ENCODE results near the gene SOCS7. TPM values are rescaled to one million over a fixed set of nuclear protein-coding genes. Genes with fewer than 3 reads are reported as not detected.

Gene SOCS7
- total RNA-seq, 2 experiments from 2014 or later: 14.1 to 15.0 TPM

DNA sequence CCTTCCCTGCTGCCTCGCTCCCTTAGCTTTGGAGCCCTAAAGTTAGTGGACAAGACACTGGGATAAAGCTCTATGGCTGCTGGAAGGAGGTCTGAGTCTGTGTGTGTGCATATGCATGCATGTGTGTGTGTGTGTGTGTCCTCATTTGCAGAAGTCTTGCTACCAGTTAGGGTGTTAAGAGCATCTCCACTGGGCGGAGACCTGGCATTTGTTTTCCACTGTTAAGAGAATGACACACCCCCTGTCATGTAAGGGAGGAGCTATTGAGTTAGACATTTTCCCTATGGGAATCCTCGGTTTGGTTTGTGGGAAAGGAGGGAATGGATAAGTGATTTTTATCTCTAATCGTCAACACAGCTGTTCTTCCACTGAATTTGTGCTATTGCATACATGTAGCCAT, 51.8 kb downstream of the SOCS7 start:
- Mint-ChIP-seq H3K27me3 (no peaks in the 10 kb centered on the region), H3K9me3 (no peaks in the 10 kb centered on the region), H3K36me3 (ENCODE audit: low read depth) (peaks cover 3% of the 10 kb centered on the region), H3K4me3 (no peak overlapping the region), H3K4me1 (no peaks in the 10 kb centered on the region), H3K27ac (no peak overlapping the region)
- ChIA-PET POLR2A (no interaction called here), CTCF (interaction anchor here (0.8 to 1.3 kb wide), 3 partner anchors 9 to 54 kb away, joined by 3 to 4 read pairs (median 4); no protein-coding TSS in a partner anchor)
- no peak for DNase-seq

DNA sequence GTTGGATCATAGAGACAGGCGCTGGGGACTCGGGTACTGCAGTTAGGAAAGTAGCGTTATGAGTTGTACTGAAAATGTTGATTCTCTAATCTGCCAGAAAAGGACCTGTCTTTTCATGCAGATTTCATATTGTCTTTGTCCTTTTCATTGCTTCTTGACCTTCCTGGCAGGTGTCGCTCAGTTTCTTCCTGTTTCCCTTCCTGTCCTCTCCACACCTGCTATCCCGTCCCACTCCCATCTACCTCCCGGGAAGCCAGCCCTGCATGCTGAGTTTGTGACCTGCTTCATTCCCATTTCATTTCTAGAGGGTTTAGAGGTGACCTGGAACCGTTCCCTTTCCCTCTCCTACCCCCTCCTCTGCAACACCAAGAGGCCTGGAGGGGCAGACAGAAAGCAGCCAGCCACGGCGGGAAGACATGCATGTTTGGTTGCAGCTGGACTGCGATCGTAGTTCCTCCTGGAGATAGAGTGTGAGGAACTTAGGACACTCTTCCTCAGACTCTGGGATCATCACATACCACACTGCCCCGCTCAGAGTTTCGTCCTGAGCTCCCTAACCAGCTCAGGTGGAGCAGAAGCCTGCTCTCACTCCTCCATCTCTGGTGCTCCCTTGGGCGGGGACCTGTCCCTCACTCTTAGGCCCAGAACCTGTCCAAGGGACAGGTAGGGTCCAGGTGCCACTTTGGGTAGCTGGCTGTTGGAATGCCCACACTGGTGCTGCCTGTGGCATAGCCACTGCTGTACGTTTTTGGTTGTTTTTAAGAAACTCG, 52.7 kb downstream of the SOCS7 start:
- CTCF ChIA-PET: interaction anchor here (0.8 to 1.2 kb wide), 2 partner anchors 8 to 55 kb away, joined by 3 to 4 read pairs; no protein-coding TSS in a partner anchor

DNA sequence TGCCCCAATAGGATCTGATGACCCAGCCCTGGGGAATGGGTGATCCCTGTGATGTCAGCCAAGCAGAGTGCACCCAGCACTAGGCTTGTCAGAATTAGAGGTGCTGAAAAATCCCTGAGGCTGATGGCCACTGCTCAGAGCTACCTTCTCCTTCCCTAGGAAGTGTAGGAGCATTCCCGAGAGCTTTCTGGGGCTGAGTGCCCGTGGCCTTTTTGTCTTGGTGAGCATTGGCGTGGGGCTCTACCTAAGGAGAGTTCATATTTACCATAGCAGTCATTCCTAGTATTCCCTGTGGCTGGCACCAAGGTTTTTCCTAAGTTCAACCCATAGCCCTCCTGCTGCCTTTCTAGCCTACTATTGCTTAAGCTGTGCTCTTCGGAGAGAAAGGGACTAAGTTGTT, 54.0 kb downstream of the SOCS7 start:
- POLR2A ChIA-PET: no interaction called here
- no peak for DNase-seq
- no peaks in the 10 kb centered on the region for H3K4me1 Mint-ChIP-seq
- H3K4me3 Mint-ChIP-seq: no peak overlapping the region
- no peaks in the 10 kb centered on the region for H3K9me3 Mint-ChIP-seq
- H3K27me3 Mint-ChIP-seq: peaks cover 5% of the 10 kb centered on the region
- CTCF ChIA-PET: no interaction called here
- no peak overlapping the region for H3K27ac Mint-ChIP-seq
- H3K36me3 Mint-ChIP-seq (ENCODE audit: low read depth): no peaks in the 10 kb centered on the region

More for the DNA sequence above, 52.7 kb downstream of the SOCS7 start:
- no peaks in the 10 kb centered on the region for H3K4me1 Mint-ChIP-seq
- POLR2A ChIA-PET: no interaction called here
- no peak for DNase-seq
- H3K36me3 Mint-ChIP-seq (ENCODE audit: low read depth): peaks cover 3% of the 10 kb centered on the region
- no peak overlapping the region for H3K4me3 Mint-ChIP-seq
- no peaks in the 10 kb centered on the region for H3K9me3 Mint-ChIP-seq
- H3K27ac Mint-ChIP-seq: no peak overlapping the region
- no peaks in the 10 kb centered on the region for H3K27me3 Mint-ChIP-seq

DNA sequence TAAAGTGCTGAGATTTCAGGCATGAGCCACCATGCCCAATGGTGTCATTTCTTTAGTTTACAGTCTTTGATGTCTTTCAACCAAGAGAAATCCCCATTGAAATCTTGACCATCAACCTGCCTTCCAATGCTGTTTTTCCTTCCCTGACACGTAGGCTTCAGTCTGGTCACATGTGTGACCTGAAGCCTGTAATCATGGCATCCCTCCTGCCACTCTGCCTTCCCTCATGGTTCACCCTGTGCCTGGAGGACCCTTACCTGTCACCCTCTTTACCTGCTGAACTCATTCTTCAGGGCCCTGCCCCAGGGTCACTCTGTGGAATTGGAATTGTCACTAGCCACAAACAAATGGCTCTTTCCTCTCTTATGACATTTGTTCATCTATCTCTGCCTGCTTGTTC, 58.6 kb downstream of the SOCS7 start:
- ChIA-PET POLR2A (no interaction called here), CTCF (interaction anchor here (2.5 to 4.8 kb wide), 2 partner anchors 61 to 62 kb away, joined by 9 to 150 read pairs; no protein-coding TSS in a partner anchor)
- peaks cover 7% of the 10 kb centered on the region for H3K27me3 Mint-ChIP-seq

DNA sequence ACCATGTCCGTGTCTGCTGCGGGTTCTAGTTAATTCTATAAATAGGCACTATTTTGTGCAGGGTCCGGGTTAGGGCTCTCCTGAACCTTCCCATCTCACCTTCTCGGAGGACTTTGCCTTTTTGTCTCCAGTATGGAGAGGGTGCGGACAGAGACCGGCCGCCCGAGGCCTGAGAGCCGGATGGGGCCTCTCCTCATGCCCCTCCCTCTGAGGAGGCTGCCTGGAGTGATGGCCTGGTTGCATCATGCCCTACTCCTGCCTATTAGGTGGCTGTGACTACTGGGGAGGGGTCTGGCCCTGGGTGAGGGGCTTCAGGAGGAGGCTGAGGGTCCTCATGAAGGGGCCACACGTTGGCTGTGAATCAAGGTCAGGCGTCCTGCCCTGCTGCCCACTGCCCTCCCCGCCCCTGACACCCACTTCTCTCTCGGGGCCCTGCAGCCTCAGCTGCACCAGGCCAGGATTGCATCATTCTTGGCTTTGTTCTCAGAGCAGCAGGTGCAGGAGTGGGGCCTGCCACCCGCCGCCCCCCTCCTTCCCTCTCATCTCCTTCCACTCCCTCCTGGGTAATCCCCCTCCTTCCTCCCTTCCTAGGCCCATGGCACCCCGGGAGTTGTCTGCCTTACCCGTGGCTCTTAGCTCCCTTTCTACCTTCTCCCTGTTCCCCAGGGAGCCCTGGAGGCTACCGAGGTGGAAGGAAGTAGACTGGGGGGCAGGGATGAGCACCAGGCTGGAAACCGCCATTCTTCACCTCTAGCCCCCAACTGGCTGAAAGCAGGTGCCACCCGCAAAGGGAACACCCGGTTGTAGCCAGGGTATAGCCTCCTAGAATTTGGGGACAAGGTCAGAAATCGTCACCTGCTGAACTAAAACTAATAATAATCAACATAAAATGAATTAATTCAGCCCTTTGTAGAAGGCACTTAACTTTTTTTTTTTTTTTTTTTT, 63.9 kb downstream of the SOCS7 start:
- Mint-ChIP-seq H3K9me3 (no peaks in the 10 kb centered on the region), H3K4me3 (peak overlapping the region; percentile 55), H3K27me3 (peaks cover 33% of the 10 kb centered on the region), H3K4me1 (peaks cover 12% of the 10 kb centered on the region), H3K27ac (peak overlapping the region; percentile 31), H3K36me3 (ENCODE audit: low read depth) (no peaks in the 10 kb centered on the region)
- peak; percentile 26 for DNase-seq
- POLR2A ChIA-PET: interaction anchor here (1.1 to 1.5 kb wide), 2 partner anchors 66 kb away, joined by 5 to 11 read pairs; no protein-coding TSS in a partner anchor
- CTCF ChIA-PET: interaction anchor here (0.7 to 4.8 kb wide), 21 partner anchors 12 to 143 kb away, joined by 3 to 150 read pairs (median 4); partner anchors contain the start of genes GPR179 and SOCS7

More for the DNA sequence above, 58.6 kb downstream of the SOCS7 start:
- no peaks in the 10 kb centered on the region for H3K36me3 Mint-ChIP-seq (ENCODE audit: low read depth)
- peaks cover 7% of the 10 kb centered on the region for H3K4me1 Mint-ChIP-seq
- H3K9me3 Mint-ChIP-seq: no peaks in the 10 kb centered on the region
- H3K27ac Mint-ChIP-seq: no peak overlapping the region
- no peak overlapping the region for H3K4me3 Mint-ChIP-seq
- no peak for DNase-seq

DNA sequence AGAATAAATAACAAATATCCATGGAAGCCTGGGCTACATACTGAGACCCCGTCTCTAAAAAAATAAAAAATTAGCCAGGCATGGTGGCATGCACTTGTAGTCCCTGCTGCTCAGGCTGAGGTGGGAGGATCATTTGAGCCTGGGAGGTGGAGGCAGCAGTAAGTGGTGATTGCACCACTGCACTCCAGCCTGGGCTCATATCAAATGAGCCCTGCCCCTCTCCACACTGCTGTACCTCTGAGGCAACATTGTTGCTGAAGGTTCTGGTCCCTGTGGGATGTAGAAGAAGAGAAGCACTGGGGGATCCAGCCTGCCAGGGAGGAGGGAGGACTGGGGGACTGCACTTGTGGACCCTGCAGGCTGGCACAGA, 65.2 kb downstream of the SOCS7 start:
- POLR2A ChIA-PET: no interaction called here
- no peak for DNase-seq
- Mint-ChIP-seq H3K27me3 (peaks cover 40% of the 10 kb centered on the region), H3K4me1 (peaks cover 12% of the 10 kb centered on the region), H3K4me3 (no peak overlapping the region), H3K36me3 (ENCODE audit: low read depth) (no peaks in the 10 kb centered on the region), H3K9me3 (no peaks in the 10 kb centered on the region), H3K27ac (no peak overlapping the region)
- CTCF ChIA-PET: interaction anchor here (1.7 kb wide), 1 partner anchor 68 kb away, joined by 10 read pairs; no protein-coding TSS in a partner anchor

DNA sequence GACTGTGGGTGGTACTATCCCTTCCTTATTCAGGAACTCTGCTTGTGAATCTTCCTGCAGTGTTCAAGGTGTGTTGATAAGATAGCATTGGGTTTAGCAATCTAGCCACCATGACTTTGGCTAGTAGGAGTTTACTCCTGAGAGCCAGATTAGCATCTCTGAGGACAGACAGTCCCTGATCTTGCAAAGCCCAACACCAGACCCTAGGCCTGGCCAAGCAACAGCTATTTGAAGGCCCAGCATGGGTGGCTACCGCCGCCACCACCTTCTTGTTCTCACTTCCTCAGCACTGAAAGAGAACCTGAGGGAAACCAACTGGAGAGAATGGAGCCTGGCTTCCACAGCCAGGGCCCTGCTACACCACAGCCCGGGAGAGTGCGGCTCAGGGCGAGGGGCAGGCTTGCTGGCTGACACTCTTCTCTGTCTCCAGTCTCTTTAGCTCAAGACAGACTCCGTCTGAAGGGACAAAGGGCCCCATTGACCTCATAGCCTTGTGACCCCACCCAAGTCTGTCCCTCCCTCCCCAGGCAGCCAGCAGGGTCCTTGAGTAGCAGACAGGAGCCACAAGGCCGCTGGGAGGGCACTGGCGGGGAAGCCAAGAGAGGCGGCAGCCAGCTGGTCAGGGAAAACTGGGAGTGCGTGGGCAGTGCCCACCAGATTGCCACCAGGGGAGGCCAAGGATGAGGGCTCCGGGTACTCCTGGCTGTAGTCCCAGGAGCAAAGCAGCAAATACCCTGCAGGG, 65.7 kb downstream of the SOCS7 start:
- Mint-ChIP-seq H3K4me3 (no peak overlapping the region), H3K9me3 (no peaks in the 10 kb centered on the region), H3K27ac (no peak overlapping the region), H3K4me1 (peaks cover 12% of the 10 kb centered on the region), H3K36me3 (ENCODE audit: low read depth) (no peaks in the 10 kb centered on the region), H3K27me3 (peaks cover 41% of the 10 kb centered on the region)
- DNase-seq: no peak
- POLR2A ChIA-PET: no interaction called here
- CTCF ChIA-PET: no interaction called here

DNA sequence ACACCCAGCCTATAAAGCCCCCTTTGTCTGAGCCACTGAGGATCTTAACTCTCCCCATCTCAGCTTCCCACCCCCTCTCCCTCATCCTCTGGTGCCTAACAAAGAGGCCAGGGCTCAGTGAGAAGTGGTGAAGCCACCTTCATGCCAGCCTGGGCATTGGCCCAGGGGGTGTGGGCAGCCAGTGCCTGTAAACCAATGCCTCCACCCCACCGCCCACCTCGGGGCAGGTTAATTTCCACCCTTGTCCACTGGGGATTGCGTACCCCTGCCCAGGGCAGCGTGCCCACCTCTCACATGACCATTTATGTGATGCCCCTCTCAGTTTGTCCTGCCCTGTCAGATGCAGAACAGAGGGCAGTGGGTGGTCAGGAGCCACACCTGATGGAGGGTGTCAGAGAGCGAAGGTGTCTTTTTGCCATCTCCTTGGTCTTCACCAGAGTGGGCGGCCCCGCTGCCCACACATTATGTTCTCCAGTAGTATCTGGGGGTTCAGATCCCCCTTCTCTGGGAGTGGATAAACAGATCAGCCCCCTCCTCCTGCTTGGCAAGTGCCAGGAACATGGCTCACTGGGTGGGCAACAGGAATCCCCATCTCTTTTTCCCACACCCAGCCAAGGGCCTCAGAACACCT, 66.5 kb downstream of the SOCS7 start:
- Mint-ChIP-seq H3K27ac (no peak overlapping the region), H3K9me3 (no peaks in the 10 kb centered on the region), H3K36me3 (ENCODE audit: low read depth) (no peaks in the 10 kb centered on the region), H3K4me3 (no peak overlapping the region), H3K27me3 (peaks cover 43% of the 10 kb centered on the region), H3K4me1 (peaks cover 12% of the 10 kb centered on the region)
- DNase-seq: no peak
- ChIA-PET CTCF (no interaction called here), POLR2A (no interaction called here)

DNA sequence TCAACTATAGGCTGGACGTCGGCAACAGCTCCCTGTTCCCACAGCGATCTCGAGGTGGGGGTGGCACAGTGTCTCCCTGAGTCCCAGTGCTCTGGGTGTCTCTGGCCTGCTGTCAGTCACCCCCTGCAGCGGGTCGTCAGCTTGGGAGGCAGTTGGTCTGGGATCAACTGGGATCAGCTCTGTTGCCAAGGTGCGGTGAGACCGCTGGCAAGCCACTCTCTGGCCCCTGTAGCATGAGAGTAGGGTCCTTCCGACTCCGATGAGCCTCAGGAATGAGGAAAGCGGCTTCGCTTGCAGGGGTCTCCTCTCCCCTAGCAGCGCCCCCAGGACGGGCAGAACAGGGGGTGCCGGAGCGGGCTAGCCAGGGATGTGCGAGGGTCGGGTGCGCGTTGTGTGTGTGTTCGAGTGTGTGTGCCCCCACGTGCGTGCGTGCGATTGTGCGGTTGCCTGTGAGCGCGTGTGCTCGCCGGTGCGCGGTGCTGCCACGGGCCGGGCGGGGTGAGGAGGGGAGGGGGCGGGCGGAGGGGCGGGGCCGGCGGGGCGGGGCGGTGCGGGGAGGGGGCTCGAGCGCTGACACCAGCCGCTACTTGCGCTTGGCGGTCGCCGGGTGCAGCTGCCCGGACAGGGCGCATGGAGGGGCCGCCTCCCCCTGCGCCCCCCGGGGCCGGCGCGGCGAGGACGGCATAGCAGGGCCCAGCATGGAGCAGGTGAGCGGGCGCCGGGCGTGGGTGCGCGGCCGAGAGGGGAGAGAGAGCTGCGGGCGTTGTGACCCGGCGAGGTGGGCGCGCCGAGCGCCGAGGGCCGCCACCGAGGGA, 67.3 kb downstream of the SOCS7 start:
- ChIA-PET CTCF (no interaction called here), POLR2A (no interaction called here)
- Mint-ChIP-seq H3K9me3 (no peaks in the 10 kb centered on the region), H3K27me3 (peaks cover 47% of the 10 kb centered on the region), H3K27ac (no peak overlapping the region), H3K36me3 (ENCODE audit: low read depth) (no peaks in the 10 kb centered on the region), H3K4me1 (peaks cover 12% of the 10 kb centered on the region), H3K4me3 (no peak overlapping the region)
- no peak for DNase-seq

DNA sequence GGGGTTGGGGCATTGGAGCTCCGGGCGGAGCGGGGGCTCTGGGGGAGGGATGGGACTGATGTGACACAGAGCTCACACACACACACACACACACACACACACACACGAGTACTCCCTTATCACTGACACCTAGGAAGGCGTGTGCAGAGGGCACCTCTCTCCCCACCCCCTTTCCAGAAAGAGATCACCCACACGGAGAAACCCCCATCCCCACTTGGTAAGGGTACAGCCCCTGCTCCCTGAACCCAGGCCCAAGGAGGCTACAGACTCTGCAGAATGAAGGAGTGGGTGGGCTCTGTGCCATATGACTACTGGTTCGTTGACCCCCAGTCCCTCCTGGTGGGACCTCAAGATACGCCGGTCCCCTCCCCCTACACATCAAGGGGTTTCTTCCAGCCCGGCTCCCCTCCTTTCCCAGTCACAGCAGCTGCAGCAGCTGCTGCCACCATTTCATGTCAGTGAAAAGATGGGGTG, 67.9 kb downstream of the SOCS7 start:
- Mint-ChIP-seq H3K27me3 (peaks cover 51% of the 10 kb centered on the region), H3K36me3 (ENCODE audit: low read depth) (no peaks in the 10 kb centered on the region), H3K4me3 (no peak overlapping the region), H3K4me1 (peaks cover 12% of the 10 kb centered on the region), H3K27ac (no peak overlapping the region), H3K9me3 (no peaks in the 10 kb centered on the region)
- CTCF ChIA-PET: no interaction called here
- POLR2A ChIA-PET: no interaction called here
- no peak for DNase-seq

DNA sequence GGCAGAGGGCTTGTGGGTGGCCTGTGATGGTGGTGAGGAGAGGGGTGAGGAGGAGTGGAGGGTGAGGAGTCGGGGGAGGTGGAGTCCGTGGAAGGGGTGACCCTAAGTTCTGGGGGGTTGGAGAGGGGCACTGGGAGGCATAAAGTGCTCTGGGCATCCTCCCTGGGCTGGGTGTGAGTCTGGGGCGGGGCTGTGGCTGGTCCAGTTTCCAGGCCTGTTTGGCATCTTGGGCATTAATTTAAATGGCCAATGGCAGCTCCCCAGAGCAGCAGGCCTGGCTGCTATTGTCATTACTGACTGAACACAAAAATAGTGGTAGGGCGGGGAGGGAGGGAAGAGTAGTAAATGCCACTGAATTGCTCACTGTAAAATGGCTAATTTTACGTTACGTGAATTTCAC, 68.9 kb downstream of the SOCS7 start:
- H3K27ac Mint-ChIP-seq: no peak overlapping the region
- no peak for DNase-seq
- ChIA-PET POLR2A (no interaction called here), CTCF (interaction anchor here (0.6 kb wide), 1 partner anchor 8 kb away, joined by 3 read pairs; no protein-coding TSS in a partner anchor)
- H3K4me1 Mint-ChIP-seq: peaks cover 5% of the 10 kb centered on the region
- no peak overlapping the region for H3K4me3 Mint-ChIP-seq
- no peaks in the 10 kb centered on the region for H3K36me3 Mint-ChIP-seq (ENCODE audit: low read depth)
- H3K27me3 Mint-ChIP-seq: peaks cover 61% of the 10 kb centered on the region
- no peaks in the 10 kb centered on the region for H3K9me3 Mint-ChIP-seq

Measured in activated CD4-positive, alpha-beta memory T cell treated with anti-CD3 and anti-CD28 coated beads, Interleukin-2, amount 10 ng/mL, durations not matched to agents 7 days and 5 days (primary cell).